Upper lobe of left lung (tissue), 4 donors: ENCODE data around the gene UBE2Q2.

ENCODE experiments used
- CTCF ChIP-seq, 6 experiments: fragments of 450-650 bp in 4 of 6; fragments of 200-600 bp in 2 of 6; sonication (generic) in 2 of 6; IDR thresholded peaks; one replicate each; pipeline ENCODE4 v1.5.1; 2016 to 2019; ENCODE audit warnings: antibody characterized with exemption in 6 of 6
- POLR2A ChIP-seq, 4 donors: fragments of 450-650 bp; IDR thresholded peaks; one replicate each; pipeline ENCODE4 v1.5.1; 2016 to 2017; ENCODE audit warnings: antibody characterized with exemption in 4 of 4, mild to moderate bottlenecking in 2 of 4
- POLR2AphosphoS5 ChIP-seq, 2 donors: sonication (generic); formaldehyde crosslinking; IDR thresholded peaks; one replicate each; pipeline ENCODE4 v1.5.1; 2017; ENCODE audit warnings: antibody characterized with exemption in 2 of 2

GRCh38 chr15:75927601-75928000 lies 84.4 kb downstream of the UBE2Q2 start:
- TF ChIP-seq POLR2A (IDR thresholded peaks at IDR 0.05) (no peak), CTCF (IDR thresholded peaks at IDR 0.05) (no peak), POLR2AphosphoS5 (IDR thresholded peaks at IDR 0.05) (no peak)
